Left ventricle myocardium superior (tissue), 1 donor: ENCODE data around the gene IL4R. TPM values are rescaled to one million over a fixed set of nuclear protein-coding genes. Genes with fewer than 3 reads are reported as not detected.

Source experiments
- ATAC-seq: fragments of 200-7000 bp; cut with Tn5 transposase; one replicate; pipeline ENCODE4 v1.9.1; 2020; ENCODE audit warnings: mild to moderate bottlenecking, moderate library complexity
- DNase-seq: peaks from one replicate; pipeline ENCODE4 v3.0.0-alpha.2; 2020
- intact Hi-C: fragments of 100-400 bp; cut with micrococcal nuclease; formaldehyde crosslinking; loops from one replicate; pipeline ENCODE4 v1.11.0; 2022
- total RNA-seq: library from RNA; stranded (reverse); fragmentation: NEBNext Ultra II Directional; extraction: Animal tissue kit (Norgen Biotek cat#: 25700); gene quantifications from one replicate; pipeline ENCODE4 v1.2.1, GENCODE V29; 2021
- donor health status: DM: no; HTN: yes; CAD: no; lungs with severe emphysema.

Gene IL4R
- total RNA-seq, 1 donor from 2014 or later = 9.8 TPM

GRCh38 chr16:27346819-27347218 lies 33.0 kb downstream of the IL4R start:
- peak; percentile 54 for ATAC-seq

DNA sequence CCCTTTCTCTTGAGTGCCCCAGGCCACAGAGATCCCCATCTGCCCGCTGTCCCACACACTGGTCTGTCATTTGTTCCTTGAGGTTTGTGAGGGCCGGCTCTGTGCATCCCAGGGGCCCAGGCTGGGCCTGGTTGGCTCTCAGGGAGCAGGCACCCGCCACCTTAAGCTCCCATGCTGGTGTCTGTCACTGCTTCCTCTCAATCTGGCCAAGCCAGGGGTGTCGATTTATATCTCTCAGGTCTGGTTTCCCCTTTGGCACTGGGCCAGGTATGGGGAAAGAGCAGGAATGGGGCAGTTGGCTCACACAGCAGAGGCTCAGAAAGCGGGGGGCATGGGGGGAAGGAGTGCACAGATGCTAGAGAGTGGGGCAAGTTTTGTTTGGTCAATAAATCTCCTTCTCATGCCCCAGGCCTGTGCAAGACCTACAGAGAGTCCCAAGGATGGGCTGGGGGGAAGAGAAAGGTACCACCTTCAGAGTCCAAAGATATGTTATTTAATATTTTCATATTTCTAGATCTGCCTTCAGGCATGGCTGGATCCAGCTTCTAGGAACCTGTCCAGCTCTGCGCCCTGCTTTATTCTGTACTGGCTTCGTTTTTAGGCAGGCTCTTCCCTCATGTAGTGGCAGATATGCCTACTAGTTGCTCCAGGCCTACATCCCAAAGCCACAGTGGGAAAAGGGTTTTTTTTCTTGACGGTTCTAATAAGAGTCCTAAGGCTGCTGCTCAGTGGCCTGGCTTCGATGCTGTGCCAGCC lies 34.3 kb downstream of the IL4R start:
- intact Hi-C loops = no loop called here
- ATAC-seq = no peak
- DNase-seq = no peak

More at GRCh38 chr16:27346819-27347218, 33.0 kb downstream of the IL4R start:
- intact Hi-C loops = no loop called here
- DNase-seq = no peak

DNA sequence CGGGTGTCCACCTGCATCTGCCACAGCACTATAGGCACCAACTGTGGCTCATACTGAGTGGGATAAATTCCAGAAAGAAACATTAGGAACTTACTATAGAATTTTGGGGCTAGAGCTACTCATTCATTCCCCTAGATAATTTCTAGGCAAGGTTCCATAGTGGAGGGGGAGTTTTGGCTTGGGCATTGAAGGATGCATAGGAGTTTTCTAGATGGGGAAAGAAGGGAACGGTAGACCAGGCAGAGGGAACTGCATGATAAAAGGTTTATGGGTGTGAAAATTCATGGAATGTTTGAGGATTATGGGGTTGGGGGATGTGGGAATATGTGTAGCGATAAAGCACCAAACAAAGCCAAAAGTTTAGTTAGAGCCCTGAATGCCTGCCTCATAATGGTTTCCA lies 35.5 kb downstream of the IL4R start:
- DNase-seq (no peak), ATAC-seq (no peak)
- intact Hi-C loops = no loop called here

- ATAC-seq (no peak), DNase-seq (no peak)
- intact Hi-C loops = no loop called here
These were observed 36.2 kb downstream of the IL4R start for GRCh38 chr16:27350006-27350405.

DNA sequence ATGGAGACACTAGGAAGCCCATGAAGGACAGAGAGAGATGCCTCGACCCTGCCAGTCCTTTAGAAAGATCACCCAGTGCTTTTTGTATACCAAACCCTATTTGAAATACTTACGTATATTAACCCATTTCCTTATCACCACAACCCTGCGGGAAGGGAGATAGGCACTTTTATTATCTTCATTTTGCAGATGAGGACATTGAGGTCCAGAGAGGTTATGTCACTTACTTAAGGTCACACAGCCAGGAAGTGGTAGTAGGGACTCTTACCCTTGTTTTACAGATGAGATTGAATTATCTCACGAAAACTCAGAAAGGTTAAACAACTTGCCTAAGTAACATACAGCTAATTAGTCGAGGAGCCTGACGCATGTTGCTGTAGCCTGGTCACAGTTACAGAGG lies 38.2 kb downstream of the IL4R start:
- no peak for DNase-seq
- no peak for ATAC-seq
- intact Hi-C loops = no loop called here

DNA sequence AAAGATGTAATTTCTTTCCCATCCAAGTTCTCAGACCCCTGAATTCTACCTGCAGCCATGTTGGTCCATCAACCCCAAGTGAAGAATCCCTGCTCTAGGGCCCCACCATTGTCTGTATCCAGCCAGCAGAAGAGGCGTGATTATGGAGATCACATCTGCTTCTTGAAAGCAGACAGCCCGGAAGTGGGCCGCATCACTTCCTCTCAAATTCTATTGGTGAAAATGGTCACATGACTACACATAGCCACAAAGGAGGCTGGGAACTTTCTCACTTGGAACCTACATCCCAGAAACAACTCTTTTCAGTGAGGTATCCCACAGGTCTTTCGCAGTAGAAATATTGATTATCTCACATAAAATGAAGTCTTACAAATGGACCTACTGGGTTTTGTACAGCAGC lies 40.1 kb downstream of the IL4R start:
- DNase-seq (no peak), ATAC-seq (no peak)
- intact Hi-C loops = no loop called here

DNA sequence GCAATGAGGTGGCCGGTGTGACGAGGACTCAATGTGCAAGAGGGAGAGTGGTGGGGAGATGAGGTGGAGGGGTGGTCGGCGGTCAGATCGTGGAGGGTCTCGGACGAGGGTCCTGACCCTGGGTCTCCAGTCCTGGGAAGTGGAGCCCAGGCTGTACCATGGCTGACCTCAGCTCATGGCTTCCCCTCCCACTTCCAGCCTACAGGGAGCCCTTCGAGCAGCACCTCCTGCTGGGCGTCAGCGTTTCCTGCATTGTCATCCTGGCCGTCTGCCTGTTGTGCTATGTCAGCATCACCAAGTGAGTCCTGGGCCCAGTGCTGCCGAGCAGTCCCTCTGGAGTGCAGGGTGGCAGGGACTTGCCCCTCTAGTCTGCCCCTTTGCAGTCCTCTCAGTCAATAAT lies 41.8 kb downstream of the IL4R start:
- intact Hi-C loops = no loop called here
- ATAC-seq (peak; percentile 41), DNase-seq (peak; percentile 61)

- ATAC-seq (no peak), DNase-seq (no peak)
- intact Hi-C loops = no loop called here
These were observed 43.0 kb downstream of the IL4R start for GRCh38 chr16:27356794-27357193.

DNA sequence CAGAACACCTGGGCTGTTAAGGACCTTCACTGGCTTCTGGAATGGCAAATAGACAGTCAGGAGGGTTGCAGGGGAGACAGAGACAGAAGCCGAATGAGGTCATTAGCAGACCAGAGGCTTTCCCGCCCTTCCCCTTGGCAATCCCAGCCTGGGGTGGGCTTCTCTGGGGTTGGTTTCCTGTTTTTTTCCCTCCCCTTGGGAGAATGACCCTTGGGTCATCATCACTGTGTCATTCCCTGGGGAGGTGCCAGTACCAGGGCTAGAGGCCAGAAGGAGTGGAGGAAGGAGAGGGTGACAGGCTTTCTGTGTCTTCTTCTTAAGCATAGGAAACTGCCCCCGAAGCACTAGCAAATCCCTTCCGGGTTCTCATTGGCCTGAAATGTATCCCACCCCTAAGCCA lies 45.3 kb downstream of the IL4R start:
- intact Hi-C loops = no loop called here
- DNase-seq = no peak
- no peak for ATAC-seq

DNA sequence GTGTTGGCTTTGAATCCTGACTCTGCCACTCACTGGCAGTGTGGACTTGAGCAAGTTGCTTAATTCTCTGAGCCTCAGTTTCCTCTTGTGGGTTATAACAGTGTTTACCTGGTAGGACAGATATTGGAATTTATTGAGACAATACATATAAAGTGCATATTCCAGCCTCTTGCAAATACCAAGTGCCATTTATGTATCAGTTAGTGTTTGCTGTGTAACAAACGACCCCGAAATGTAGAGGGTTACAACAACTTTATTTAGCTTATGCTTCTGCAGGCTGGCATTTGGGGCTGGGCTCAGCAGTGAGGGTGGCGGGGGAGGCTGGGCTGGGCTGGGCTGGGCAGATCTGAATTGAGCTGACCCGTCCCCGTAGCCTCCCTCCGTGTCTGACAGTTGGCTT lies 45.8 kb downstream of the IL4R start:
- intact Hi-C loops = no loop called here
- DNase-seq (no peak), ATAC-seq (no peak)

DNA sequence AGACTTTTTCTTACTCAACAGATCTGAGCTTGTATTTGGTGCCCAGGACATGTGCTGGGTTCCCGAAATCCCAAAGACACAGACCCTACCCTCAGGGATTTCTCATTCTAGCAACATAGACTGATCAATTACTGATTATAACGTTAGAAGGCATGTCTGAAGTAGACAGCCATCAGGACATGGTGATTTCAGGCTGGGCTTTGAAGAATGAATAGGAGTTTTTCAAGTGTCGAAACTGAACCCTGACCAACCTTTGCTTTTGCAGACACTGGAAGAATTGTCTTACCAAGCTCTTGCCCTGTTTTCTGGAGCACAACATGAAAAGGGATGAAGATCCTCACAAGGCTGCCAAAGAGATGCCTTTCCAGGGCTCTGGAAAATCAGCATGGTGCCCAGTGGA lies 48.2 kb downstream of the IL4R start:
- DNase-seq = no peak
- intact Hi-C loops = no loop called here
- ATAC-seq = no peak

GRCh38 chr16:27362570-27363245 lies 48.9 kb downstream of the IL4R start:
- ATAC-seq (no peak), DNase-seq (no peak)
- intact Hi-C loops = no loop called here

GRCh38 chr16:27363246-27363632 lies 49.5 kb downstream of the IL4R start:
- ATAC-seq (no peak), DNase-seq (no peak)
- intact Hi-C loops = no loop called here

DNA sequence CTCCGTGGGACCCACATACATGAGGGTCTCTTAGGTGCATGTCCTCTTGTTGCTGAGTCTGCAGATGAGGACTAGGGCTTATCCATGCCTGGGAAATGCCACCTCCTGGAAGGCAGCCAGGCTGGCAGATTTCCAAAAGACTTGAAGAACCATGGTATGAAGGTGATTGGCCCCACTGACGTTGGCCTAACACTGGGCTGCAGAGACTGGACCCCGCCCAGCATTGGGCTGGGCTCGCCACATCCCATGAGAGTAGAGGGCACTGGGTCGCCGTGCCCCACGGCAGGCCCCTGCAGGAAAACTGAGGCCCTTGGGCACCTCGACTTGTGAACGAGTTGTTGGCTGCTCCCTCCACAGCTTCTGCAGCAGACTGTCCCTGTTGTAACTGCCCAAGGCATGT lies 50.0 kb downstream of the IL4R start:
- intact Hi-C loops = no loop called here
- DNase-seq = no peak
- no peak for ATAC-seq

DNA sequence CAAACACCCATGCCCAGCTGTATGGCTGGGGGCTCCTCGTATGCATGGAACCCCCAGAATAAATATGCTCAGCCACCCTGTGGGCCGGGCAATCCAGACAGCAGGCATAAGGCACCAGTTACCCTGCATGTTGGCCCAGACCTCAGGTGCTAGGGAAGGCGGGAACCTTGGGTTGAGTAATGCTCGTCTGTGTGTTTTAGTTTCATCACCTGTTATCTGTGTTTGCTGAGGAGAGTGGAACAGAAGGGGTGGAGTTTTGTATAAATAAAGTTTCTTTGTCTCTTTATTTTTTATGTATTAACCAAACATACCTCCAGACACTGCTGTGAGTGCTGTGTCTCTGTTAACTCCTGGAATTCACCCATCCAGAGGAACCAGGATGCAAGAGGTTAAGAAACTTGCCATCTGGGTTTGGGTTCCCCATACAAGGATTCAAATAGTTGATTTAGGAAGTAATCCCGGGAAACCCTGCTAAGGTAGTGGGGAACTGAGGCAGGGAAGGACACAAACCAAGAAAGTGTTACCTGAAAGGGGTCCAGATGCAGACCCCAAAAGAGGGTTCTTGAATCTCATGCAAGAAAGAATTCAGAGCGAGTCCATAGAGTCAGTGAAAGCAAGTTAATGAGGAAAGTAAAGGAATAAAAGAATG lies 50.8 kb downstream of the IL4R start:
- no peak for ATAC-seq
- intact Hi-C loops = no loop called here
- no peak for DNase-seq

DNA sequence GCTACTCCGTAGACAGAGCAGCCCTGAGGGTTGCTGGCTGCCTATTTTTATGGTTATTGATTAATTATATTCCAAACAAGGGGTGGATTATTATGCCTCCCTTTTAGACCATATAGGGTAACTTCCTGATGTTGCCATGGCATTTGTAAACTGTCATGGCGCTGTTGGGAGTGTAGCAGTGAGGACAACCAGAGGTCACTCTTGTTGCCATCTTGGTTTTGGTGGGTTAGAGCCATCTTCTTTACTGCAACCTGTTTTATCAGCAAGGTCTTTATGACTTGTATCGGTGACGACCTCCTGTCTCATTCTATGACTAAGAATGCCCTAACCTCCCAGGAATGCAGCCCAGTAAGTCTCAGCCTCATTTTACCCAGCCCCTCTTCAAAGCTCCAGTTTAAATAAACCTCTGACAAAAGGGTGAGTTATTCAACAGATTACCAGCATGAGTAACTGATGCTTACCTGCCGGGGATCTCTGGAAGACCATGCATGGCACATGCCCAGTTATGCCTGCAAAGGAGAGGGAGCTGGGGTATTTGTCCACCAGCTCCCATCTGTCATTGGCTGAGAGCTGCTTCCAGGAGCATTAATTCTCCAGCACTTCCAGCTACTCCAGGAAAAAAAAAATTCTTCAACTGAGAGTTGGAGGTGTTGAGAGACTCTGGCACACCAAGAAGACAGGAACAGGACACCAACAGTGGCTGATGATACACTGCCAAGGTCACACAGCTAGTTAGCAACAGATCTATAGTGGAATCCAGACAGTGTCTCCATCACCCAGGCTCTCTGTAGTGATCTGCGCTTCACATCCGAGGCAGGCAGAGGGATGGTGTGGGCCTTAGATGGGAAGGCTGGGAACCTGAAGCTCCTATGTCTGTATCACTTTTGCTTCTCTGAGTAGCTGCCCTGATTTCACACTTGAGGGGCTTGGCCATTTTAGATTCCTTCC lies 51.6 kb downstream of the IL4R start:
- DNase-seq (no peak), ATAC-seq (no peak)
- intact Hi-C loops = no loop called here

DNA sequence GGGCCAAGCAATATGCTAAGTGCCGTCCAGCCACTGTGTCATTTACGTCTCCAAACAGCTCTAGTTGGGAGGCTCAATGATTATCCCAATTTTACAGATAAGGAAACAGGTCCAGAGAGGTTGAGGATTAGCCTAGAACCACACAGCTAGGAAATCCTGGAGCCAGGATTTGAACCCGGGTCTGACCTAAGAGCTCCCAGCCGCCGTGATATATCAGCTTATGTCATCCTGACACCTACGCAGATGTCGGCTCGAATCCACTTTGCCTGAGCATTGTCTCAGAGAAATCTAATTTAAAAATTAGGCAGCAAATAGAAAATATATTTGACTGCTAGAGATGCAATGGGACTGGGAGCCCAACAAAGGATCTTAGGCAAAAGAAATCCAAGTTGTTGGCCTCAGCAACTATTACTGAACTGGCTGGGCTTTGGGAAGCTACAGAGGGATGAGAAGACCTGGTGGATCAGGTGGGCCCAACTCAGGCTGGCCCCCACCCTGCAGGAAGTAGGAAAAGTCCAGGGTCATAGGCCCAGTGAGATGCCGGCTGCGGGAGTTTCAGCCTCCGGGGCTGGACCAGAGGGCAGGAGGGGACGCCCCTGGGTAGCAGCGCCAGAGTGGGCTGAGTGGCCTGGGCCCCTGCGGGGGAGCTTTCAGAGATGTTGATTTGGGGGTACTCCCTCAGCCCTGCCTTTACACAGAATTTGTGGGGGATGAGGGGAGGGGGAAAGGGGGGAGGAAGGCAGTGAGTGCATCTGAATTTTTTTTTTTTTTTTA lies 53.1 kb downstream of the IL4R start:
- ATAC-seq = peak; percentile 22
- no peak for DNase-seq
- intact Hi-C loops = no loop called here

DNA sequence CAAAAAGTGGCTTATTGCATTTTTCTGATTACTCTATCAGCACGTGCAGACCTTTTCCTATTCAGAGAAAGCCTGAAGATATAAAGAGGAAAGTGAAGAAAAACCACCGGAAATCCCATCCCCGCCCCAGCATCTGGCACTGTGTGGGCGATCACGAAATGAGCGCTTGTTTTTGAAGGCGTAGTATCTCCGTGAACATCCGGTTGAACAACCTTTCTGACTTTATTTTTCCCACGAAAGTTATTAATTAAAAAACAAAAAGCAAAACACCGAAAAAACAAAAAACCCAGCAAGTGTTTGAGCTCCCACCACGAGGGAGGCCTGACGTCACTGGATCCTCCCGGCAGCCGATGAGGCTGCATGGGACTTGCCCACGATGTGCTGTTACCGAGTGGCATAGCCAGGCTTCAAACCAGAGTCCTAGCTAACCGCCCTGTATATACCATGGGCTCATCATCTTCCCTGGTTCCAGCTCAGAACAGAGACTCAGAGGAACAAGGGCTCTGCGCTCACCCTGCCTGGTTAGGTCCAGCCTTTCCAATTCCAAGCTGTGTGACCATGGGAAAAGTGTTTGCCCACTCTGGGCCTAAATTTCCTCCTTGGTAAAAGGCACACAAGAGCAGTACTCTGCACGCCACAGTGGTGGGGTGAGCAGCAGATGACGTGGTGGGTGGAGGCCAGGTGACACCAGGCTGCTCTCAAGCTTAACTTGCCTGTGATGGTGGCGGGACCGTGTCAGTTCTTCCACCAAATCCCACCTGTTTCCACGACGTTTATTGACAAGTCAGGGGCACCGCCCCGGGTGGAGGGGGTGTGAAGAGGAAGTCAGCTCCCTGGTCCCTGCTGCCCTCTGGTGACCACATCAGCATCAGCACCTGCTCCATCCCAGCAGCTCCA lies 53.9 kb downstream of the IL4R start:
- intact Hi-C loops = no loop called here
- peak; percentile 91 for ATAC-seq
- peak; percentile 85 for DNase-seq
